K562 (cell line): ENCODE measurements around the gene ABCB9. TPM values are rescaled to one million over a fixed set of nuclear protein-coding genes. Genes with fewer than 3 reads are reported as not detected.

ENCODE experiments used
- CHD2 ChIP-seq: IDR thresholded peaks from 2 replicates; pipeline ENCODE4 v1.6.1; 2011; ENCODE audit warnings: low read depth, low read length
- GTF2E2 ChIP-seq: fragments of 200-800 bp; sonication (Bioruptor generic); IDR thresholded peaks from 2 replicates; pipeline ENCODE4 v1.6.1; 2016; ENCODE audit warnings: missing genetic modification characterization, missing compliant biosample characterization
- HMBOX1 ChIP-seq: sonication (generic); IDR thresholded peaks from 2 replicates; pipeline ENCODE4 v1.6.1; 2016
- HNRNPH1 ChIP-seq: fragments of 200-400 bp; formaldehyde crosslinking; optimal IDR thresholded peaks from 2 replicates; pipeline ENCODE3; 2017; ENCODE audit warnings: low read depth, mild to moderate bottlenecking, low read length, moderate library complexity
- KDM1A ChIP-seq, 2 experiments: fragments of 450-650 bp; IDR thresholded peaks; 2 replicates each; pipeline ENCODE4 v1.6.1; 2016; ENCODE audit warnings: mild to moderate bottlenecking in 2 of 2
- MAFK ChIP-seq: IDR thresholded peaks from 2 replicates; pipeline ENCODE4 v1.6.1; 2011; ENCODE audit warnings: low read length, improper control_type of control experiment
- MIER1 ChIP-seq: fragments of 450-650 bp; IDR thresholded peaks from 2 replicates; pipeline ENCODE4 v1.6.1; 2016; ENCODE audit warnings: antibody characterized with exemption, mild to moderate bottlenecking, low read depth
- NFIX ChIP-seq: fragments of 250-450 bp; sonication (Bioruptor Pico); IDR thresholded peaks from 2 replicates; pipeline ENCODE4 v1.4.0; 2020; ENCODE audit warnings: low read depth, mild to moderate bottlenecking, moderate library complexity
- NONO ChIP-seq, 2 experiments: fragments of 200-400 bp in 1 of 2; fragments of 450-650 bp in 1 of 2; formaldehyde crosslinking in 1 of 2; IDR thresholded peaks; 2 replicates each; pipeline ENCODE4 v1.6.1; 2017; ENCODE audit warnings: low read depth in 2 of 2, mild to moderate bottlenecking in 2 of 2, moderate library complexity in 2 of 2, low read length in 1 of 2
- POU5F1 ChIP-seq: fragments of 150-350 bp; IDR thresholded peaks from 2 replicates; pipeline ENCODE4 v1.6.1; 2014; ENCODE audit warnings: borderline replicate concordance, low read length, low read depth, mild to moderate bottlenecking; ENCODE audit not compliant: partially characterized antibody
- TCF7 ChIP-seq: sonication (generic); IDR thresholded peaks from 2 replicates; pipeline ENCODE4 v1.6.1; 2016; ENCODE audit warnings: antibody characterized with exemption, borderline replicate concordance
- WHSC1 ChIP-seq: IDR thresholded peaks from one replicate; pipeline ENCODE4 v1.6.1; 2012; ENCODE audit warnings: low read length, control low read depth, inconsistent platforms
- ZNF436 ChIP-seq: fragments of 250-450, 450-650 bp; sonication (Bioruptor Pico); formaldehyde crosslinking; IDR thresholded peaks from 2 replicates; pipeline ENCODE4 v1.7.0; 2020; ENCODE audit warnings: mild to moderate bottlenecking
- ZNF586 ChIP-seq: fragments of 450-650 bp; formaldehyde crosslinking; conservative IDR thresholded peaks from 2 replicates; pipeline ENCODE4 v1.4.0; 2020; ENCODE audit warnings: mild to moderate bottlenecking, moderate library complexity
- ZNF707 ChIP-seq: fragments of 250-450 bp; sonication (Bioruptor Pico); conservative IDR thresholded peaks from 2 replicates; pipeline ENCODE4 v1.8.0; 2022; ENCODE audit warnings: inconsistent platforms, mild to moderate bottlenecking, moderate library complexity
- ZNF764 ChIP-seq: fragments of 250-450 bp; sonication (Bioruptor Pico); IDR thresholded peaks from 2 replicates; pipeline ENCODE4 v1.4.0; 2020; ENCODE audit warnings: low read depth, mild to moderate bottlenecking, moderate library complexity
- ZNF785 ChIP-seq: fragments of 250-450 bp; sonication (Bioruptor Pico); IDR thresholded peaks from 2 replicates; pipeline ENCODE4 v1.4.0; 2020; ENCODE audit warnings: mild to moderate bottlenecking
- polyA plus RNA-seq, 8 experiments: library from polyadenylated mRNA; depleted of rRNA in 4 of 8; stranded (reverse) in 5 of 8; unstranded in 3 of 8; fragments of >200 nt; fragmentation: Nextera tagmentation in 2 of 8; fragmentation: Illumina TruSeq in 1 of 8; extraction: Ambion mirVana in 2 of 8; extraction: Trizol in 1 of 8; gene quantifications; 2 replicates each; pipeline versions ENCODE4 v1.2.1 to v1.2.3, GENCODE V29; 2011 to 2014; ENCODE audit warnings: inconsistent platforms in 1 of 8, missing spikeins in 1 of 8
- total RNA-seq, 7 experiments: library from RNA; depleted of rRNA in 6 of 7; stranded (reverse); fragments of >200 nt in 6 of 7; fragmentation: Illumina TruSeq in 2 of 7; extraction: Trizol in 2 of 7; gene quantifications; 2 replicates each; pipeline versions ENCODE4 v1.2.1 to v1.2.3, GENCODE V29; 2011 to 2021; ENCODE audit warnings: low replicate concordance in 1 of 7
- TF ChIP-seq, protein P1 (sequence below): fragments of 450-650 bp; IDR thresholded peaks from 2 replicates; pipeline ENCODE4 v1.6.1; 2017; ENCODE audit warnings: antibody characterized with exemption, mild to moderate bottlenecking
- TF ChIP-seq, protein P2 (sequence below): IDR thresholded peaks from 2 replicates; pipeline ENCODE4 v1.6.1; 2012; ENCODE audit warnings: low read depth, low read length, improper control_type of control experiment, borderline replicate concordance

ABCB9 gene
- total and polyA plus RNA-seq, 9 of the 15 experiments (the other 6 are each of a cell fraction or from before 2014, with no cell fraction given), result 0.20 to 12.6 (median 6.2) TPM

- TF ChIP-seq, protein P1, sequence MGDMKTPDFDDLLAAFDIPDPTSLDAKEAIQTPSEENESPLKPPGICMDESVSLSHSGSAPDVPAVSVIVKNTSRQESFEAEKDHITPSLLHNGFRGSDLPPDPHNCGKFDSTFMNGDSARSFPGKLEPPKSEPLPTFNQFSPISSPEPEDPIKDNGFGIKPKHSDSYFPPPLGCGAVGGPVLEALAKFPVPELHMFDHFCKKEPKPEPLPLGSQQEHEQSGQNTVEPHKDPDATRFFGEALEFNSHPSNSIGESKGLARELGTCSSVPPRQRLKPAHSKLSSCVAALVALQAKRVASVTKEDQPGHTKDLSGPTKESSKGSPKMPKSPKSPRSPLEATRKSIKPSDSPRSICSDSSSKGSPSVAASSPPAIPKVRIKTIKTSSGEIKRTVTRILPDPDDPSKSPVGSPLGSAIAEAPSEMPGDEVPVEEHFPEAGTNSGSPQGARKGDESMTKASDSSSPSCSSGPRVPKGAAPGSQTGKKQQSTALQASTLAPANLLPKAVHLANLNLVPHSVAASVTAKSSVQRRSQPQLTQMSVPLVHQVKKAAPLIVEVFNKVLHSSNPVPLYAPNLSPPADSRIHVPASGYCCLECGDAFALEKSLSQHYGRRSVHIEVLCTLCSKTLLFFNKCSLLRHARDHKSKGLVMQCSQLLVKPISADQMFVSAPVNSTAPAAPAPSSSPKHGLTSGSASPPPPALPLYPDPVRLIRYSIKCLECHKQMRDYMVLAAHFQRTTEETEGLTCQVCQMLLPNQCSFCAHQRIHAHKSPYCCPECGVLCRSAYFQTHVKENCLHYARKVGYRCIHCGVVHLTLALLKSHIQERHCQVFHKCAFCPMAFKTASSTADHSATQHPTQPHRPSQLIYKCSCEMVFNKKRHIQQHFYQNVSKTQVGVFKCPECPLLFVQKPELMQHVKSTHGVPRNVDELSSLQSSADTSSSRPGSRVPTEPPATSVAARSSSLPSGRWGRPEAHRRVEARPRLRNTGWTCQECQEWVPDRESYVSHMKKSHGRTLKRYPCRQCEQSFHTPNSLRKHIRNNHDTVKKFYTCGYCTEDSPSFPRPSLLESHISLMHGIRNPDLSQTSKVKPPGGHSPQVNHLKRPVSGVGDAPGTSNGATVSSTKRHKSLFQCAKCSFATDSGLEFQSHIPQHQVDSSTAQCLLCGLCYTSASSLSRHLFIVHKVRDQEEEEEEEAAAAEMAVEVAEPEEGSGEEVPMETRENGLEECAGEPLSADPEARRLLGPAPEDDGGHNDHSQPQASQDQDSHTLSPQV, result peak; percentile 74
- TF ChIP-seq TCF7 (no peak; the same call in 1 of the 2 replicates), HMBOX1 (no peak), HNRNPH1 (no peak), GTF2E2 (tag) (peak; percentile 74; the same call in 1 of the 2 replicates), ZNF436 (no peak), NONO (IDR thresholded peaks at IDR 0.05; ENCODE audit: low read depth in 2 of 2, low read length in 1 of 2) (peak; percentile 64 to 89; a peak in 3 of 4 replicates), NFIX (CRISPR knock-in tag) (no peak), KDM1A (IDR thresholded peaks at IDR 0.05) (peak; percentile 44 to 73; a peak in 3 of 4 replicates), ZNF707 (no peak), POU5F1 (no peak), ZNF764 (CRISPR knock-in tag) (no peak), MIER1 (peak; percentile 38; the same call in 1 of the 2 replicates), MAFK (no peak), WHSC1 (no peak), CHD2 (peak; percentile 16; the same call in 1 of the 2 replicates), ZNF785 (CRISPR knock-in tag) (no peak), ZNF586 (CRISPR knock-in tag) (no peak)
- TF ChIP-seq, protein P2, sequence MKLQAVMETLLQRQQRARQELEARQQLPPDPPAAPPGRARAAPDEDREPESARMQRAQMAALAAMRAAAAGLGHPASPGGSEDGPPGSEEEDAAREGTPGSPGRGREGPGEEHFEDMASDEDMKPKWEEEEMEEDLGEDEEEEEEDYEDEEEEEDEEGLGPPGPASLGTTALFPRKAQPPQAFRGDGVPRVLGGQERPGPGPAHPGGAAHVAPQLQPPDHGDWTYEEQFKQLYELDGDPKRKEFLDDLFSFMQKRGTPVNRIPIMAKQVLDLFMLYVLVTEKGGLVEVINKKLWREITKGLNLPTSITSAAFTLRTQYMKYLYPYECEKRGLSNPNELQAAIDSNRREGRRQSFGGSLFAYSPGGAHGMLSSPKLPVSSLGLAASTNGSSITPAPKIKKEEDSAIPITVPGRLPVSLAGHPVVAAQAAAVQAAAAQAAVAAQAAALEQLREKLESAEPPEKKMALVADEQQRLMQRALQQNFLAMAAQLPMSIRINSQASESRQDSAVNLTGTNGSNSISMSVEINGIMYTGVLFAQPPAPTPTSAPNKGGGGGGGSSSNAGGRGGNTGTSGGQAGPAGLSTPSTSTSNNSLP, result no peak
Measured at GRCh38 chr12:122895704-122896636, 70.3 kb downstream of the ABCB9 start, which contains the start of gene VPS37B (continued).
